Transverse colon (tissue), 4 donors: ENCODE results near the gene CEP70. TPM values are rescaled to one million over a fixed set of nuclear protein-coding genes. Genes with fewer than 3 reads are reported as not detected.

Experiments used
- DNase-seq: peaks from one replicate; pipeline ENCODE4 v3.0.0-alpha.2; 2019
- H3K27ac ChIP-seq, 4 donors: fragments of 200-600 bp; sonication (generic); 2 replicates each; pipeline ENCODE4 v1.5.1; 2016 to 2018; ENCODE audit warnings: inconsistent platforms in 4 of 4
- H3K27me3 ChIP-seq: fragments of 200-600 bp; sonication (generic); 2 replicates; pipeline ENCODE4 v1.5.1; 2017; ENCODE audit warnings: inconsistent platforms
- H3K36me3 ChIP-seq, 4 donors: fragments of 200-600 bp; sonication (generic); 2 replicates each; pipeline ENCODE4 v1.5.1; 2017 to 2019; ENCODE audit warnings: inconsistent platforms in 4 of 4
- H3K4me1 ChIP-seq, 4 donors: fragments of 200-600 bp; sonication (generic); 2 replicates each; pipeline ENCODE4 v1.5.1; 2017 to 2020; ENCODE audit warnings: inconsistent platforms in 4 of 4
- H3K4me3 ChIP-seq, 4 donors: fragments of 200-600 bp; sonication (generic); 1 replicate in 1 of 4; 2 replicates in 3 of 4; pipeline versions ENCODE4 v1.5.1 to v1.6.1; 2017 to 2019; ENCODE audit warnings: inconsistent platforms in 4 of 4
- H3K9me3 ChIP-seq, 2 donors: fragments of 200-600 bp; sonication (generic); 2 replicates each; pipeline ENCODE4 v1.5.1; 2017 to 2019; ENCODE audit warnings: inconsistent platforms in 2 of 2
- CTCF ChIP-seq, 5 experiments: fragments of 200-600 bp in 3 of 5; fragments of 450-650 bp in 2 of 5; sonication (generic) in 3 of 5; IDR thresholded peaks; 1 replicate in 2 of 5; 2 replicates in 3 of 5; pipeline ENCODE4 v1.5.1; 2016 to 2017; ENCODE audit warnings: antibody characterized with exemption in 5 of 5, inconsistent platforms in 3 of 5, mild to moderate bottlenecking in 2 of 5, moderate library complexity in 1 of 5
- EP300 ChIP-seq: sonication (generic); formaldehyde crosslinking; IDR thresholded peaks from one replicate; pipeline ENCODE4 v1.6.1; 2017; ENCODE audit warnings: antibody characterized with exemption, low read depth
- POLR2A ChIP-seq: fragments of 450-650 bp; IDR thresholded peaks from one replicate; pipeline ENCODE4 v1.6.1; 2016; ENCODE audit warnings: antibody characterized with exemption, mild to moderate bottlenecking, moderate library complexity
- POLR2AphosphoS5 ChIP-seq, 3 donors: sonication (generic); formaldehyde crosslinking; IDR thresholded peaks; one replicate each; pipeline ENCODE4 v1.6.1; 2016; ENCODE audit warnings: antibody characterized with exemption in 3 of 3
- WGBS, 2 donors: methylation state at CpG; one replicate each; pipeline ENCODE4 v1.1.5; 2018; ENCODE audit warnings: low coverage in 1 of 2; 5-methylcytosine and 5-hydroxymethylcytosine counted together
- in situ Hi-C, 4 donors: fragments of 200-750 bp; cut with MboI; loops; one replicate each; pipeline versions ENCODE4 v1.15.0 to v1.15.1; 2017; ENCODE audit warnings: low sequenced_read_pairs in 3 of 4, low pct_ligation_motif_present in 1 of 4, low pct_unique_long_range_greater_than_20kb in 1 of 4
- intact Hi-C: fragments of 100-400 bp; cut with DNase I; formaldehyde crosslinking; loops from one replicate; pipeline ENCODE4 v1.15.1; 2023; ENCODE audit warnings: low total_unique reads
- total RNA-seq, 4 donors: library from RNA; depleted of rRNA; stranded (reverse); fragments of >200 nt; gene quantifications; one replicate each; pipeline ENCODE4 v1.1.0, GENCODE V29; 2016

CEP70 gene
- total RNA-seq, 4 donors from 2014 or later = 4.1 to 46.8 (median 22.6) TPM

- Histone ChIP-seq H3K27me3 (no peaks in the 10 kb centered on the region), H3K9me3 (no peaks in the 10 kb centered on the region), H3K27ac (no peak overlapping the region), H3K4me3 (no peak overlapping the region), H3K4me1 (no peaks in the 10 kb centered on the region), H3K36me3 (no peaks in the 10 kb centered on the region)
- WGBS, 2 donors = 56 to 79% methylated on average over 1 to 3 of the region's 3 CpGs
- DNase-seq = no peak
- TF ChIP-seq POLR2A (no peak), EP300 (no peak), POLR2AphosphoS5 (IDR thresholded peaks at IDR 0.05) (no peak), CTCF (IDR thresholded peaks at IDR 0.05) (no peak)
- in situ Hi-C loops (no loop called here), intact Hi-C loops (no loop called here)
Observed at GRCh38 chr3:138448631-138449030, 145.4 kb downstream of the CEP70 start.

GRCh38 chr3:138445654-138446053, 148.4 kb downstream of the CEP70 start:
- in situ Hi-C loops (no loop called here), intact Hi-C loops (no loop called here)
- no peak for TF ChIP-seq EP300
- no peak for TF ChIP-seq POLR2A
- no peak for TF ChIP-seq CTCF (IDR thresholded peaks at IDR 0.05)
- no peak for TF ChIP-seq POLR2AphosphoS5 (IDR thresholded peaks at IDR 0.05)
- Histone ChIP-seq H3K36me3 (no peaks in the 10 kb centered on the region), H3K4me1 (no peaks in the 10 kb centered on the region), H3K27me3 (no peaks in the 10 kb centered on the region), H3K27ac (no peak overlapping the region), H3K4me3 (no peak overlapping the region), H3K9me3 (no peaks in the 10 kb centered on the region)
- WGBS, 2 donors = 90% methylated on average over 4 of the region's 4 CpGs; no CpG with 5 or more reads in 1 of the 2 donors
- DNase-seq = no peak

GRCh38 chr3:138445236-138445635, 148.8 kb downstream of the CEP70 start:
- DNase-seq = no peak
- 89% methylated on average over 7 of the region's 7 CpGs; no CpG with 5 or more reads in 1 of the 2 donors for WGBS, 2 donors
- in situ Hi-C loops = no loop called here
- TF ChIP-seq POLR2AphosphoS5 (IDR thresholded peaks at IDR 0.05) = no peak
- H3K27ac ChIP-seq = no peak overlapping the region
- H3K4me1 ChIP-seq = no peaks in the 10 kb centered on the region
- H3K27me3 ChIP-seq = no peaks in the 10 kb centered on the region
- H3K36me3 ChIP-seq = no peaks in the 10 kb centered on the region
- H3K9me3 ChIP-seq = no peaks in the 10 kb centered on the region
- H3K4me3 ChIP-seq = no peak overlapping the region
- intact Hi-C loops = no loop called here

Other genes with a start within 250 kb of the CEP70 start
- 1 to 10 TPM; 3.0 to 9.6 (median 6.3) TPM for gene MRAS, start 245.7 kb downstream of the CEP70 start, total RNA-seq
- gene ESYT3, start 159.6 kb downstream of the CEP70 start, total RNA-seq = 1 to 10 TPM in 3 of 4 donors, under 1 TPM in 1; 0.60 to 6.0 (median 2.8) TPM
- 10 to 100 TPM in 1 of 4 donors, 1 to 10 TPM in 3; 4.1 to 19.3 (median 7.0) TPM for gene FAIM, start 14.5 kb upstream of the CEP70 start, total RNA-seq
- gene PIK3CB, start 240.7 kb upstream of the CEP70 start, total RNA-seq = 10 to 100 TPM; 52.4 to 98.4 (median 76.0) TPM